DOHH2 (cell line): Measurements from ENCODE around the gene WAS.

Source experiments
- CTCF ChIP-seq: fragments of 200-600 bp; sonication (generic); IDR thresholded peaks from one replicate; pipeline ENCODE4 v1.5.1; 2014; ENCODE audit warnings: antibody characterized with exemption, mild to moderate bottlenecking, low read depth, low read length; ENCODE audit not compliant: poor library complexity, severe bottlenecking
- EZH2phosphoT487 ChIP-seq: fragments of 200-600 bp; sonication (generic); IDR thresholded peaks from 2 replicates; pipeline ENCODE4 v1.6.1; 2017; ENCODE audit warnings: borderline replicate concordance, mild to moderate bottlenecking, antibody characterized with exemption, low read length, moderate library complexity, mixed read lengths

DNA sequence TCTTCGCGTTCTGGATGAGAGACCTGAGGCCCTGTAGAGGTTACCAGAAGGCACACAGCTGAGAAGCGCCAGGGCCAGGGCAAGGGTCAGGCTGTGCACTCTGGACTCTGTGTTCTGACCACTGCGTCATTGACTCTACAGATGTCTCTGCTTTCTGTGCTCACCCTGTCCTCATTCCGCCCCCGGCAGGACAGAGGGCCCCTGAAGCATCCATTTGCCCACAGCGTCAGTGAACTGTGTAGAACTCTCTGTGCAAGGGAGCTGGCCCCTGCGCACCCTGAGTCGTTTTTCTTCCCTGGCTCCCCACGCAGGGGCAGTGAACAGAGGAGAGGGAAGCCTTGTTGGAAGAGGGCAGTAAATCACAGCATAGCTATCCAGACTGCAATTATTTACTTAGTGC lies 6.1 kb upstream of the WAS start:
- TF ChIP-seq CTCF (no peak), EZH2phosphoT487 (no peak)
